Measurements from ENCODE around the gene ANO6.

DNA sequence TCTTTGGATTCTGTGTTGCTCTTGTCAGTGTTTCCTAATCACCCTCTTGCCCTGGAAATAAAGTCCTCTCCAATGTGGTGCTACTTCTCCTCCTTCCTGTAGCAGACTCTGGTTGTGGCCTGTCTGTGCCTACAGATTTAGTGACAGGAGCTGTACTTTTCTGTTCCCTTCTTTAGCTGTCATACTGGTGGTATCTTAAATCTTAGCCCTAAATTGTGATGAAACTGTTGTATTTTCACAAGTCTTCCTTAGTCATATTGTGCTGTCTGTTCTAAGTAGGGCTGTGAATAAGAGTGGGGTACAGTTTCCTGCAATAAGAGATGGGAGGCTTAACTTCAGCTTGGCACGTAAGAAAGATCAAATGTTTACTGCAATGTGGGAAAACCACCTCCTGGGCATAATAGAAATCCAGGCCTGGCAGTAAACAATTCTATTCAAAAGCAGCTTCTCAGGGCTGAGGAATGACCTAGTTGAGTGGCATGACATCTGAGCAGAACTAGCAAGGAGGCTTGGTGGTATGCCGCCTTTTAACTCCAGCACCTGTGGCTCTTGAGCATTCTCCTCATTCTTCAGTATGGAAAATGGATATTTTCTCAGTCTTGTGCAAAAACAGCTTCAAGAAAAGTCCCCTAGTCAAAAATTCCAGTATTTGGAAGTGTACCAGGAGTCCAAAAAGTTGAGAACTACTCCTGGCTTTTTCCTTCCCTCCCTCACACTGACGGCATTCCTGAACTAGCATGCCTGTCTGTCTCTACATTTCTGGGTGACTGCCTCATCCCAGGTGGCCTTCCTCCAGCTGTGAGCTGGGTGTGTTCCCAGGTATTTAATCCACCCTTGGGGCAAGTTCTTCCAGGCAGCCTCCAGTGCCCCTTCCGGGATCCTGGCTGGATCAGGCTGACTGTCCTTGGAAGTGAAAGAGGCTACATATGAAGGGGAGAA is 19.5 kb downstream of the ANO6 start:
- TF ChIP-seq, protein P1, sequence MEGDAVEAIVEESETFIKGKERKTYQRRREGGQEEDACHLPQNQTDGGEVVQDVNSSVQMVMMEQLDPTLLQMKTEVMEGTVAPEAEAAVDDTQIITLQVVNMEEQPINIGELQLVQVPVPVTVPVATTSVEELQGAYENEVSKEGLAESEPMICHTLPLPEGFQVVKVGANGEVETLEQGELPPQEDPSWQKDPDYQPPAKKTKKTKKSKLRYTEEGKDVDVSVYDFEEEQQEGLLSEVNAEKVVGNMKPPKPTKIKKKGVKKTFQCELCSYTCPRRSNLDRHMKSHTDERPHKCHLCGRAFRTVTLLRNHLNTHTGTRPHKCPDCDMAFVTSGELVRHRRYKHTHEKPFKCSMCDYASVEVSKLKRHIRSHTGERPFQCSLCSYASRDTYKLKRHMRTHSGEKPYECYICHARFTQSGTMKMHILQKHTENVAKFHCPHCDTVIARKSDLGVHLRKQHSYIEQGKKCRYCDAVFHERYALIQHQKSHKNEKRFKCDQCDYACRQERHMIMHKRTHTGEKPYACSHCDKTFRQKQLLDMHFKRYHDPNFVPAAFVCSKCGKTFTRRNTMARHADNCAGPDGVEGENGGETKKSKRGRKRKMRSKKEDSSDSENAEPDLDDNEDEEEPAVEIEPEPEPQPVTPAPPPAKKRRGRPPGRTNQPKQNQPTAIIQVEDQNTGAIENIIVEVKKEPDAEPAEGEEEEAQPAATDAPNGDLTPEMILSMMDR (conservative IDR thresholded peaks at IDR 0.05; ENCODE audit: low read depth, low read length): no peak
- TF ChIP-seq EZH2 (IDR thresholded peaks at IDR 0.05; ENCODE audit: low read length, unreplicated experiment): no peak
- no peak for TF ChIP-seq EZH2phosphoT487 (IDR thresholded peaks at IDR 0.05; ENCODE audit: borderline replicate concordance, low read length)

All from PC-3 (cell line).